Lower lobe of right lung (tissue), 2 donors: Measurements from ENCODE around the gene XRCC3. TPM values are rescaled to one million over a fixed set of nuclear protein-coding genes. Genes with fewer than 3 reads are reported as not detected.

ENCODE experiments used
- ATAC-seq, 2 donors: fragments of 200-7000 bp; cut with Tn5 transposase; one replicate each; pipeline ENCODE4 v1.9.1; 2020 to 2022; ENCODE audit warnings: mild to moderate bottlenecking in 2 of 2, moderate library complexity in 2 of 2
- DNase-seq: peaks from one replicate; pipeline ENCODE4 v3.0.0-alpha.2; 2020
- H3K27ac ChIP-seq: fragments of 200-600 bp; one replicate; pipeline ENCODE4 v1.8.0; 2022
- H3K27me3 ChIP-seq: fragments of 200-600 bp; one replicate; pipeline ENCODE4 v1.8.0; 2022; ENCODE audit warnings: low read depth
- H3K36me3 ChIP-seq: fragments of 200-600 bp; one replicate; pipeline ENCODE4 v1.8.0; 2022; ENCODE audit warnings: mild to moderate bottlenecking
- H3K4me1 ChIP-seq: fragments of 200-600 bp; one replicate; pipeline ENCODE4 v1.8.0; 2022
- H3K4me3 ChIP-seq: fragments of 200-600 bp; one replicate; pipeline ENCODE4 v1.8.0; 2022; ENCODE audit warnings: mild to moderate bottlenecking
- H3K9me3 ChIP-seq: fragments of 200-600 bp; one replicate; pipeline ENCODE4 v1.8.0; 2022
- intact Hi-C: fragments of 100-400 bp; cut with DNase I; formaldehyde crosslinking; loops from one replicate; pipeline ENCODE4 v1.11.0; 2022
- total RNA-seq: library from RNA; stranded (reverse); fragmentation: NEBNext Ultra II Directional; extraction: Animal tissue kit (Norgen Biotek cat#: 25700); gene quantifications from one replicate; pipeline ENCODE4 v1.2.1, GENCODE V29; 2021
- TF ChIP-seq, protein P1 (sequence below): fragments of 200-600 bp; IDR thresholded peaks from one replicate; pipeline ENCODE4 v1.8.0; 2022; ENCODE audit warnings: antibody characterized with exemption, mild to moderate bottlenecking
- donor health status: DM: no; HTN: yes; CAD: no; lungs with severe emphysema.

Gene XRCC3
- total RNA-seq, 1 donor from 2014 or later = 5.0 TPM

GRCh38 chr14:103714063-103714724 lies 1.1 kb downstream of the XRCC3 start:
- ATAC-seq (no peak), DNase-seq (no peak)
- no peaks in the 10 kb centered on the region for H3K9me3 ChIP-seq
- TF ChIP-seq, protein P1, sequence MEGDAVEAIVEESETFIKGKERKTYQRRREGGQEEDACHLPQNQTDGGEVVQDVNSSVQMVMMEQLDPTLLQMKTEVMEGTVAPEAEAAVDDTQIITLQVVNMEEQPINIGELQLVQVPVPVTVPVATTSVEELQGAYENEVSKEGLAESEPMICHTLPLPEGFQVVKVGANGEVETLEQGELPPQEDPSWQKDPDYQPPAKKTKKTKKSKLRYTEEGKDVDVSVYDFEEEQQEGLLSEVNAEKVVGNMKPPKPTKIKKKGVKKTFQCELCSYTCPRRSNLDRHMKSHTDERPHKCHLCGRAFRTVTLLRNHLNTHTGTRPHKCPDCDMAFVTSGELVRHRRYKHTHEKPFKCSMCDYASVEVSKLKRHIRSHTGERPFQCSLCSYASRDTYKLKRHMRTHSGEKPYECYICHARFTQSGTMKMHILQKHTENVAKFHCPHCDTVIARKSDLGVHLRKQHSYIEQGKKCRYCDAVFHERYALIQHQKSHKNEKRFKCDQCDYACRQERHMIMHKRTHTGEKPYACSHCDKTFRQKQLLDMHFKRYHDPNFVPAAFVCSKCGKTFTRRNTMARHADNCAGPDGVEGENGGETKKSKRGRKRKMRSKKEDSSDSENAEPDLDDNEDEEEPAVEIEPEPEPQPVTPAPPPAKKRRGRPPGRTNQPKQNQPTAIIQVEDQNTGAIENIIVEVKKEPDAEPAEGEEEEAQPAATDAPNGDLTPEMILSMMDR = no peak
- peak overlapping the region; percentile 86 for H3K4me3 ChIP-seq
- no peaks in the 10 kb centered on the region for H3K27me3 ChIP-seq
- H3K4me1 ChIP-seq = peaks cover 60% of the 10 kb centered on the region
- H3K36me3 ChIP-seq = peaks cover 6% of the 10 kb centered on the region
- intact Hi-C loops = no loop called here
- no peak overlapping the region for H3K27ac ChIP-seq

DNA sequence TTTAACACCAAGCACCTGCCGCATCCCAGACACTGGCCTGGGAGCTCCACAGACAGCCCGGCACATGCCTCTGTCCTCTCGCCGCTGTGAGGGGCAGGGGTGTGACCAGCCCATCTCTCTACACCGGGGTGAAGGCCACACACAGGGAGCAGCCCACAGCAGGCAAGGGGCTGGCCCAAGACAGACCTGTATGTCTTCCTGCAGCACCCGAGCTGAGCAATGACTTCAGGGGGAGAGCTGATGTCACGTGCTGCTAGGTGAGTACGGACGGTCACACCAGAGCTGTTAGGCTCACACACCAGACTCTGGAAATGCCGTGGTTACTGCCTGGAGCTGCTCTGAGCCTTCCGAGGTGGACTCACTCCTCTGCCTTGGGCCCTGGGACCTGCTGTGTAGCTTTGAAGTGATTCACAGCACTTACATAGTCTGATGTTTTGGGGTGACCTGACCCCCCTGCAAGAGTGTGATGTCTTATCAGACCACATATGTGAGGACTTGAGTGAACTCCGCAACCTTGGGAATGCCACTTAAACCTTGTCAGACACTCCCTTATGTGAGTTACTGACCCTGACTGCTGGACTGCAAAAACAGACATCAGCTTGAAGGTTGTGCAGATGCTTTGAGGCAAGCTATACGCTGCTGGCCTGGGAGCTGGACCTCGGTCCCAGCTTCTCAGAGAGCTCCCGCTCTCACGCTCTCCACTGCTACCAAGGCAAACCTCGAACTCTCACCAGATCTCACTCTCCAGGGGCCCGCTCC lies 1.8 kb downstream of the XRCC3 start:
- H3K27me3 ChIP-seq = no peaks in the 10 kb centered on the region
- peaks cover 55% of the 10 kb centered on the region for H3K4me1 ChIP-seq
- H3K4me3 ChIP-seq = no peak overlapping the region
- TF ChIP-seq, protein P1 = no peak
- H3K9me3 ChIP-seq = no peaks in the 10 kb centered on the region
- peaks cover 6% of the 10 kb centered on the region for H3K36me3 ChIP-seq
- no peak for ATAC-seq
- H3K27ac ChIP-seq = no peak overlapping the region
- intact Hi-C loops = no loop called here
- no peak for DNase-seq

DNA sequence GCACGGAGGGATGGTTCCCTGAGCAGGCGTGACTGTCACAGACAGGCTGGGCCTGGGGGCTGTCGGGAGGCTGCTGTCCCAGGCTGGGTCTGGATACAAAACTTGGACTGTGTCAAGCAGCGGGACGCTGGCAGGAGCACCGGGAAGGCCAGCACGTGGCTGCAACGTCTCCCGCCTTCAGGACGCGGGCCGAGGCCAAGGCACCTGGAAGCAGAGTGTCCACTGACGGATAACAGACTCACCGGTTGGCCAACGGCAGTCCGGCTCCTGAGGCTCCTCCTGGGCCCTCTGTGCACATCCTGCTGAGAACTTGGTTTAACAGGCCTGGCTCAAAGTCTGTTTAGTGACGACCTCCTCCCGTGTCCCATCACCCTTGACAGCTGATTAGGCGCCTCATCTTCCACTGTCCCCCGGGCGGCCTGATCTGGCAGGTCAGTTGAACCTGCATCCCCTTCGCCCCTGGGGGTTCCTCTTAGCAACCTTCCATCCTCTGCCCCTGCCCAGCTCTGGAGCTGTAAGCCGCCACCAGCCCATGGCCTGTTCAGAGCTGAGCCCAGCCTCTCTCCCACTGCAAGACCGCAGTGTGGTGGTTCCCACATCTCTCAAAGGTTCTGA lies 2.5 kb downstream of the XRCC3 start:
- Histone ChIP-seq H3K27me3 (no peaks in the 10 kb centered on the region), H3K36me3 (peaks cover 9% of the 10 kb centered on the region), H3K27ac (peak overlapping the region; percentile 68), H3K9me3 (no peaks in the 10 kb centered on the region), H3K4me3 (no peak overlapping the region), H3K4me1 (peaks cover 49% of the 10 kb centered on the region)
- intact Hi-C loops = no loop called here
- DNase-seq (no peak), ATAC-seq (no peak)
- TF ChIP-seq, protein P1 = no peak

GRCh38 chr14:103711516-103712431 lies 3.5 kb downstream of the XRCC3 start:
- Histone ChIP-seq H3K27ac (peak overlapping the region; percentile 68), H3K4me1 (peaks cover 39% of the 10 kb centered on the region), H3K4me3 (no peak overlapping the region), H3K27me3 (no peaks in the 10 kb centered on the region), H3K36me3 (peaks cover 19% of the 10 kb centered on the region), H3K9me3 (no peaks in the 10 kb centered on the region)
- DNase-seq = peak; percentile 67
- no peak for ATAC-seq
- TF ChIP-seq, protein P1 = no peak
- intact Hi-C loops = no loop called here

DNA sequence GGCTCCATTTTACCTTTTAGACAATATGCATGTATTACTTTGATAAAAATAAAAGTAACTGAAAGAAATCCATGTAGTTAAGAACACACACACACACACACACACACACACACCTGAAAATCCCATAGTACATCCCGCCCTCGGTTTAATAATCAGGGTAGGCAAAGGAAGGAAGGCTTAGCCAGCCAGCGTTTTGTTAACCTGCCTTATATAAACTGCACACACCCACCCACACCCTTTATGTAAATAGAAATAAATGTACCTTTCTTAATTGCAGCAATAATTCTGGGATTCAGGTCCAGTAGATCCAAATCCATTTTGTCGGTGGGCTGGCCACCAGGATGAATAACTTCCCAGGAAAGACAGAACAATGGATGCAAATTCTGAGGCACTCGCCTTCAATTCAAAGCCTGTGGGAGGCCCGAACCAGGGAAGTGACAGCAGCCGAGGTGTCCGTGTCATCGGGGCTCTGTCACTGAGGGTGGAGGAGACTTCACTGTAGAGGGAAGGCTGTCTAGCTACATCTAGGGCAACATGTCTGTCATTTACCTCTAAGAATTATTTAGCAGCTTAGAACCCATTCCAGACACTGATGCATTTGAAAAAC lies 4.4 kb downstream of the XRCC3 start:
- Histone ChIP-seq H3K9me3 (no peaks in the 10 kb centered on the region), H3K27ac (no peak overlapping the region), H3K27me3 (no peaks in the 10 kb centered on the region), H3K36me3 (peaks cover 28% of the 10 kb centered on the region), H3K4me1 (peaks cover 42% of the 10 kb centered on the region), H3K4me3 (no peak overlapping the region)
- DNase-seq = no peak
- TF ChIP-seq, protein P1 = no peak
- ATAC-seq = no peak
- intact Hi-C loops = no loop called here
